Measurements from ENCODE around the gene KCNMB4.

GRCh38 chr12:70386771-70387170 is 20.7 kb downstream of the KCNMB4 start:
- TF ChIP-seq CTCF (conservative IDR thresholded peaks at IDR 0.05) (no peak), EZH2 (IDR thresholded peaks at IDR 0.05; ENCODE audit: low read depth) (no peak)
